Measurements from ENCODE around the gene NAA10.

NAA10 gene

DNA sequence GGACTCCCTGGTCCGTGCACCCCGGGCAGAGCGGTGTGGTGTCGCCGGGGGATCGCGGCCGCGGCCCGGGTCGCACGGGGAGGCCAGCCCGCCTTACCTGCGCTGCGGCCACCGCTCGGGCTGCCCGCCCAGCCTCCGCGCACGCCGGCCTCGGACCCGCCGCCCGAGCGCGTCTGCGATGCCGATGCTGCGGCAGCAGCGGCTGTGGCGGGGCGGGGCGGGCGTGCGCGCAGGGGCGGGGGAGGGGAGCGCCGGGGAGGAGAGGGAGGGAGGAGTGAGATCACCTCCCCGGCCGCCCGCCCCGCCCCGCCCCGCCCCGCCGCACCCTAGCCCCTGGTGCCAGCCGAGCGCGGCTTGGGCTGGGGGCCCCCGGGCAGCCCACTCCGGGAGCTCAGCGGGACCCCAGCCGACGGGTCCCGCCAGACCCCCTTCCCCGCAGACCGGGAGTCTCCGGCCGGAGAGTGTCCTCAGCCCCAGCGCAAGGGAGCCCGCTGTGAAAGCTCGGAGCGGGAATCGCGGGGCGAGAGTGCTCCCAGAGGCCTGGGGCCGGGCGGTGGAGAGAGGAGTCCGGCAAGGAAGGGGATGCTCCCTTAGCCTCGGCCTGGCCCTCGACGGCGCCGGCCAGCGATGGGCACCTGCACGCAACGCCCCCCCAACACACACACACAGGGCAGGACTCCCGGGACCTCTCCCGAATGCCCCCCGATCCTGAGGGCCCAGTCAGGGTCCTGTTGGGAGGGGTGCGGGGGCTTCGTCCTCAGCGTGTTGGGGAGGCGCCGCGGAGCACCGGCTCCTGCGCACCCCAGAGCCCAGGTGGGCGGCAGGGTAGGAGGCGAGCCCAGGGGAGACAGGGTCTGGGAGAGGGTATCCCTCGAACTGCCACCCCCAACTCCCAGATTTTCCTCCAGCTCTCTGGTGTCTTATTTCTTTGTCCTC, 48.6 kb downstream of the NAA10 start, which contains the start of gene L1CAM (continued):
- TF ChIP-seq, protein P1, sequence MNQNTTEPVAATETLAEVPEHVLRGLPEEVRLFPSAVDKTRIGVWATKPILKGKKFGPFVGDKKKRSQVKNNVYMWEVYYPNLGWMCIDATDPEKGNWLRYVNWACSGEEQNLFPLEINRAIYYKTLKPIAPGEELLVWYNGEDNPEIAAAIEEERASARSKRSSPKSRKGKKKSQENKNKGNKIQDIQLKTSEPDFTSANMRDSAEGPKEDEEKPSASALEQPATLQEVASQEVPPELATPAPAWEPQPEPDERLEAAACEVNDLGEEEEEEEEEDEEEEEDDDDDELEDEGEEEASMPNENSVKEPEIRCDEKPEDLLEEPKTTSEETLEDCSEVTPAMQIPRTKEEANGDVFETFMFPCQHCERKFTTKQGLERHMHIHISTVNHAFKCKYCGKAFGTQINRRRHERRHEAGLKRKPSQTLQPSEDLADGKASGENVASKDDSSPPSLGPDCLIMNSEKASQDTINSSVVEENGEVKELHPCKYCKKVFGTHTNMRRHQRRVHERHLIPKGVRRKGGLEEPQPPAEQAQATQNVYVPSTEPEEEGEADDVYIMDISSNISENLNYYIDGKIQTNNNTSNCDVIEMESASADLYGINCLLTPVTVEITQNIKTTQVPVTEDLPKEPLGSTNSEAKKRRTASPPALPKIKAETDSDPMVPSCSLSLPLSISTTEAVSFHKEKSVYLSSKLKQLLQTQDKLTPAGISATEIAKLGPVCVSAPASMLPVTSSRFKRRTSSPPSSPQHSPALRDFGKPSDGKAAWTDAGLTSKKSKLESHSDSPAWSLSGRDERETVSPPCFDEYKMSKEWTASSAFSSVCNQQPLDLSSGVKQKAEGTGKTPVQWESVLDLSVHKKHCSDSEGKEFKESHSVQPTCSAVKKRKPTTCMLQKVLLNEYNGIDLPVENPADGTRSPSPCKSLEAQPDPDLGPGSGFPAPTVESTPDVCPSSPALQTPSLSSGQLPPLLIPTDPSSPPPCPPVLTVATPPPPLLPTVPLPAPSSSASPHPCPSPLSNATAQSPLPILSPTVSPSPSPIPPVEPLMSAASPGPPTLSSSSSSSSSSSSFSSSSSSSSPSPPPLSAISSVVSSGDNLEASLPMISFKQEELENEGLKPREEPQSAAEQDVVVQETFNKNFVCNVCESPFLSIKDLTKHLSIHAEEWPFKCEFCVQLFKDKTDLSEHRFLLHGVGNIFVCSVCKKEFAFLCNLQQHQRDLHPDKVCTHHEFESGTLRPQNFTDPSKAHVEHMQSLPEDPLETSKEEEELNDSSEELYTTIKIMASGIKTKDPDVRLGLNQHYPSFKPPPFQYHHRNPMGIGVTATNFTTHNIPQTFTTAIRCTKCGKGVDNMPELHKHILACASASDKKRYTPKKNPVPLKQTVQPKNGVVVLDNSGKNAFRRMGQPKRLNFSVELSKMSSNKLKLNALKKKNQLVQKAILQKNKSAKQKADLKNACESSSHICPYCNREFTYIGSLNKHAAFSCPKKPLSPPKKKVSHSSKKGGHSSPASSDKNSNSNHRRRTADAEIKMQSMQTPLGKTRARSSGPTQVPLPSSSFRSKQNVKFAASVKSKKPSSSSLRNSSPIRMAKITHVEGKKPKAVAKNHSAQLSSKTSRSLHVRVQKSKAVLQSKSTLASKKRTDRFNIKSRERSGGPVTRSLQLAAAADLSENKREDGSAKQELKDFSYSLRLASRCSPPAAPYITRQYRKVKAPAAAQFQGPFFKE (tag by site-specific recombination; IDR thresholded peaks at IDR 0.05; ENCODE audit: borderline replicate concordance) = no peak
- TF ChIP-seq KLF1 (tag by site-specific recombination; IDR thresholded peaks at IDR 0.05) = peak; percentile 51
- TF ChIP-seq ZIC2 (tag by site-specific recombination; IDR thresholded peaks at IDR 0.05) = peak; percentile 55
- TF ChIP-seq SCRT2 (tag by site-specific recombination; IDR thresholded peaks at IDR 0.05) = no peak
- TF ChIP-seq ZNF169 (tag by site-specific recombination; IDR thresholded peaks at IDR 0.05) = no peak
- TF ChIP-seq, protein P2, sequence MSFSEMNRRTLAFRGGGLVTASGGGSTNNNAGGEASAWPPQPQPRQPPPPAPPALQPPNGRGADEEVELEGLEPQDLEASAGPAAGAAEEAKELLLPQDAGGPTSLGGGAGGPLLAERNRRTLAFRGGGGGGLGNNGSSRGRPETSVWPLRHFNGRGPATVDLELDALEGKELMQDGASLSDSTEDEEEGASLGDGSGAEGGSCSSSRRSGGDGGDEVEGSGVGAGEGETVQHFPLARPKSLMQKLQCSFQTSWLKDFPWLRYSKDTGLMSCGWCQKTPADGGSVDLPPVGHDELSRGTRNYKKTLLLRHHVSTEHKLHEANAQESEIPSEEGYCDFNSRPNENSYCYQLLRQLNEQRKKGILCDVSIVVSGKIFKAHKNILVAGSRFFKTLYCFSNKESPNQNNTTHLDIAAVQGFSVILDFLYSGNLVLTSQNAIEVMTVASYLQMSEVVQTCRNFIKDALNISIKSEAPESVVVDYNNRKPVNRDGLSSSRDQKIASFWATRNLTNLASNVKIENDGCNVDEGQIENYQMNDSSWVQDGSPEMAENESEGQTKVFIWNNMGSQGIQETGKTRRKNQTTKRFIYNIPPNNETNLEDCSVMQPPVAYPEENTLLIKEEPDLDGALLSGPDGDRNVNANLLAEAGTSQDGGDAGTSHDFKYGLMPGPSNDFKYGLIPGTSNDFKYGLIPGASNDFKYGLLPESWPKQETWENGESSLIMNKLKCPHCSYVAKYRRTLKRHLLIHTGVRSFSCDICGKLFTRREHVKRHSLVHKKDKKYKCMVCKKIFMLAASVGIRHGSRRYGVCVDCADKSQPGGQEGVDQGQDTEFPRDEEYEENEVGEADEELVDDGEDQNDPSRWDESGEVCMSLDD (tag by site-specific recombination; IDR thresholded peaks at IDR 0.05) = 0 out of 2 replicates have a peak, but pooled peaks have one; percentile 30
- no peak for TF ChIP-seq BCL11A (tag by site-specific recombination; IDR thresholded peaks at IDR 0.05; ENCODE audit: low read depth)
- TF ChIP-seq ZNF548 (tag by site-specific recombination; IDR thresholded peaks at IDR 0.05) = no peak
- TF ChIP-seq, protein P3, sequence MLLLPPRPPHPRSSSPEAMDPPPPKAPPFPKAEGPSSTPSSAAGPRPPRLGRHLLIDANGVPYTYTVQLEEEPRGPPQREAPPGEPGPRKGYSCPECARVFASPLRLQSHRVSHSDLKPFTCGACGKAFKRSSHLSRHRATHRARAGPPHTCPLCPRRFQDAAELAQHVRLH (tag by site-specific recombination; IDR thresholded peaks at IDR 0.05) = no peak
- 0 out of 2 replicates have a peak, but pooled peaks have one; percentile 26 for TF ChIP-seq ZBTB7A (tag by site-specific recombination; IDR thresholded peaks at IDR 0.05; ENCODE audit: low read depth)
- peak; percentile 80 for TF ChIP-seq ZBTB48 (tag by site-specific recombination; IDR thresholded peaks at IDR 0.05)
- TF ChIP-seq ZNF132 (tag by site-specific recombination; IDR thresholded peaks at IDR 0.05; ENCODE audit: borderline replicate concordance) = no peak
- 0 out of 2 replicates have a peak, but pooled peaks have one; percentile 56 for TF ChIP-seq EGR2 (tag by site-specific recombination; IDR thresholded peaks at IDR 0.05; ENCODE audit: low read depth)
- TF ChIP-seq, protein P4, sequence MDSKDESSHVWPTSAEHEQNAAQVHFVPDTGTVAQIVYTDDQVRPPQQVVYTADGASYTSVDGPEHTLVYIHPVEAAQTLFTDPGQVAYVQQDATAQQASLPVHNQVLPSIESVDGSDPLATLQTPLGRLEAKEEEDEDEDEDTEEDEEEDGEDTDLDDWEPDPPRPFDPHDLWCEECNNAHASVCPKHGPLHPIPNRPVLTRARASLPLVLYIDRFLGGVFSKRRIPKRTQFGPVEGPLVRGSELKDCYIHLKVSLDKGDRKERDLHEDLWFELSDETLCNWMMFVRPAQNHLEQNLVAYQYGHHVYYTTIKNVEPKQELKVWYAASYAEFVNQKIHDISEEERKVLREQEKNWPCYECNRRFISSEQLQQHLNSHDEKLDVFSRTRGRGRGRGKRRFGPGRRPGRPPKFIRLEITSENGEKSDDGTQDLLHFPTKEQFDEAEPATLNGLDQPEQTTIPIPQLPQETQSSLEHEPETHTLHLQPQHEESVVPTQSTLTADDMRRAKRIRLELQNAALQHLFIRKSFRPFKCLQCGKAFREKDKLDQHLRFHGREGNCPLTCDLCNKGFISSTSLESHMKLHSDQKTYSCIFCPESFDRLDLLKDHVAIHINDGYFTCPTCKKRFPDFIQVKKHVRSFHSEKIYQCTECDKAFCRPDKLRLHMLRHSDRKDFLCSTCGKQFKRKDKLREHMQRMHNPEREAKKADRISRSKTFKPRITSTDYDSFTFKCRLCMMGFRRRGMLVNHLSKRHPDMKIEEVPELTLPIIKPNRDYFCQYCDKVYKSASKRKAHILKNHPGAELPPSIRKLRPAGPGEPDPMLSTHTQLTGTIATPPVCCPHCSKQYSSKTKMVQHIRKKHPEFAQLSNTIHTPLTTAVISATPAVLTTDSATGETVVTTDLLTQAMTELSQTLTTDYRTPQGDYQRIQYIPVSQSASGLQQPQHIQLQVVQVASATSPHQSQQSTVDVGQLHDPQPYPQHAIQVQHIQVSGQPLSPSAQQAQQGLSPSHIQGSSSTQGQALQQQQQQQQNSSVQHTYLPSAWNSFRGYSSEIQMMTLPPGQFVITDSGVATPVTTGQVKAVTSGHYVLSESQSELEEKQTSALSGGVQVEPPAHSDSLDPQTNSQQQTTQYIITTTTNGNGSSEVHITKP (tag by site-specific recombination; IDR thresholded peaks at IDR 0.05) = no peak
